T1000 (cell line): ENCODE data around the gene SNAPC2.

Source experiments
- DNase-seq: peaks from one replicate; lab custom pipeline; 2025; ENCODE audit warnings: mixed read lengths; lab: John Stamatoyannopoulos, UW

The SNAPC2 gene, protein sequence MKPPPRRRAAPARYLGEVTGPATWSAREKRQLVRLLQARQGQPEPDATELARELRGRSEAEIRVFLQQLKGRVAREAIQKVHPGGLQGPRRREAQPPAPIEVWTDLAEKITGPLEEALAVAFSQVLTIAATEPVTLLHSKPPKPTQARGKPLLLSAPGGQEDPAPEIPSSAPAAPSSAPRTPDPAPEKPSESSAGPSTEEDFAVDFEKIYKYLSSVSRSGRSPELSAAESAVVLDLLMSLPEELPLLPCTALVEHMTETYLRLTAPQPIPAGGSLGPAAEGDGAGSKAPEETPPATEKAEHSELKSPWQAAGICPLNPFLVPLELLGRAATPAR

DNA sequence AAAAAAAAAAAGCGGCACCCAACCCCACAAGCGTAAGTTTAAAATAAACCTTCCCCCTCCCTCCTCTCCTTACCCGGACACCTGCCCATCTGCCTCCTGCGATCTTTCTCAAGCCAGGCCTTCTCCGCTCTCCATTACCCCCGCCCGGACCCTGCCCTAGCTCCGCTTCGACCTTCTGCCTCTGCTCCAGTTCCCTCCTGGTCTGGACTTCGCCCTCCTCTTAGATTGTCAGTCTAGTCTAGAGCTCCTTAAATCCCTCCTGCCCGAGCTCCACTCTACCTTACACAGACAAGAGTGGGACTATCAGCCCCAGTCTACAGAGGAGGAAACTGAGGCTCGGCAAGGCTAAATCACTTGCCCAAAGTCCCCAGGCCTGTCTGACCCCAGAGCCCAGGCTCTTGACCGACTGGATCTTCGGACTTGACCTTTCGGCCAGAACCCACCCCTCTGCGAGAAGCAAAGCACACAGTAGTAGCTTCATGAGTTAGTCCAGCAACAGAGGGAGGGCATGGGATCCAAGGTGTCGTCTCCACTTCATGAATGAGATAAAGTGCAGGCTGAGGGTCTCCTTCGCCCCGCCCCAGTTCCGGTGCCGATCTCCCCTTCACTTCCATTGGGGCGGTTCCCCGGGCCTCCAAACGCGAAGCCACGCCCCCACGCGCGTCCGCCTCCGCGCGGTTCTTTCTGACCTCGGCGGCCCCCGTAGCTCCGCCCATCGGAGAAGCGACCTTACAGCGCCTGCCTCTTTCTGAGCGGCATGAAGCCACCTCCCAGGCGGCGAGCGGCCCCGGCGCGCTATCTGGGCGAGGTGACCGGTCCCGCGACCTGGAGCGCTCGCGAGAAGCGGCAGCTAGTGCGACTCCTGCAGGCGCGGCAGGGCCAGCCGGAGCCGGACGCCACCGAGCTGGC is at the start of gene SNAPC2:
Gene SNAPC2, plus strand, starts transcription at position 729 of the 909 bp plus-strand sequence. Its CDS starts 29 bp downstream, at position 758.
- peak; percentile 95 for DNase-seq

GRCh38 chr19:7870571-7871436 is 49.3 kb upstream of the SNAPC2 start:
- DNase-seq: peak; percentile 84

- peak; percentile 91 for DNase-seq
These were observed 48.5 kb upstream of the SNAPC2 start for GRCh38 chr19:7871437-7872305.

- DNase-seq: no peak
These were observed 47.6 kb upstream of the SNAPC2 start for GRCh38 chr19:7872306-7873204.

- DNase-seq: no peak
These were observed 46.6 kb upstream of the SNAPC2 start for GRCh38 chr19:7873304-7874075.

GRCh38 chr19:7874076-7874896 is 45.9 kb upstream of the SNAPC2 start, which contains the start of gene PRR36:
Gene PRR36, minus strand, starts transcription at chr19:7874390. Its CDS starts 701 bp downstream, at chr19:7873689.
- DNase-seq: no peak

- no peak for DNase-seq
These were observed 45.3 kb upstream of the SNAPC2 start for GRCh38 chr19:7874897-7875273.

GRCh38 chr19:7877249-7877836 is 42.8 kb upstream of the SNAPC2 start:
- DNase-seq: no peak

DNA sequence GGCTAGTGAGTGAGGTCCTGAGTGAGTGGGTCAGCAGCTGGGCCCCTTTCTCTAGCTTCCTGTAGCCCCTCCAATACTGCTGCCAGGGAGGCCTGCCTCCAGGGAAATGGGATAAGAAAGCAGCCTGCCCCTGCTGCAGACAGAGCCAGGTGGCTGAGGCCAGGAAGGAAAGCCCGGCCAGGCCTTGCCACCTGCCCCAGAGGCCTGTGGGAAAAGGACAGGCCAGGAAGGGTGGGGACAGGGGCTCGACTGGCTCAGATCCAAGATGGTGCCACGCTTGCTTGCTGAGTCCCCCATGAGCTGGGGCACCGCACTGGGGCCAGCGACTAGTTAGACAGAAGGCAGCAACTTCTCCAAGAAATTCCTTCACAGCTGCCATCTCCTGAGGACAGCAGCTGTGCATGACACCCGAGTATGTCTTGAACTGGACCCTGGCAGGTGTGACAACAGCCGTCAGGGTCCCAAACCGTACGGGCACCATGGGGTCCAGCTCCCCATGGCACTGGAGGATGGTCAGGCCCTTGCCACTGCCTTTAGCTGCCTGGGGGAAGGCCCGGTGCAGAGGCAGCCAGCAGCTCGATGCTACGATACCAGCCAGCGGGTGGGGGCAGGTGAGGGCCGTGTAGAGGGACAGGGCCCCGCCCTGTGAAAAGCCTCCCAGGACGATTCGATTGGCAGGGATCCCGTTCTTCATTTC is 40.9 kb upstream of the SNAPC2 start:
- DNase-seq: no peak

GRCh38 chr19:7879836-7880235 is 40.3 kb upstream of the SNAPC2 start:
- DNase-seq: no peak

DNA sequence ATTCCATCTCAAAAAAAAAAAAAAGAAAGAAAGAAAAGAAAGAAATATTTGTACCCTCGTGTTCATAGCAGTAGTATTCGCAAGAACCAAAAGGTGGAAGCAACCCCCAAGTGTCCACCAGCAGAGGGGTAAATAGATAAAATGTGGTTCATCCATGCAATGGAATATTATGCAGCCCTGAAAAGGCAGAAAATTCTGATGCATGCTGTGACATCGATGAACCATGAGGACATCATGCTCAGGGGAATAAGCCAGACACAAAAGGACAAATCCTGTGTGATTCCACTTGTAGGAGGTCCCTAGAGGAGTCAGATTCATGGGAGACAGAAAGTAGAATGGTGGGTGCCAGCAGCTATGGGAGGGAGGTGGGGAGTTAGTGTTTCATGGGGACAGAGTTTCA is 38.2 kb upstream of the SNAPC2 start:
- no peak for DNase-seq

GRCh38 chr19:7883105-7883504 is 37.0 kb upstream of the SNAPC2 start:
- DNase-seq: no peak

DNA sequence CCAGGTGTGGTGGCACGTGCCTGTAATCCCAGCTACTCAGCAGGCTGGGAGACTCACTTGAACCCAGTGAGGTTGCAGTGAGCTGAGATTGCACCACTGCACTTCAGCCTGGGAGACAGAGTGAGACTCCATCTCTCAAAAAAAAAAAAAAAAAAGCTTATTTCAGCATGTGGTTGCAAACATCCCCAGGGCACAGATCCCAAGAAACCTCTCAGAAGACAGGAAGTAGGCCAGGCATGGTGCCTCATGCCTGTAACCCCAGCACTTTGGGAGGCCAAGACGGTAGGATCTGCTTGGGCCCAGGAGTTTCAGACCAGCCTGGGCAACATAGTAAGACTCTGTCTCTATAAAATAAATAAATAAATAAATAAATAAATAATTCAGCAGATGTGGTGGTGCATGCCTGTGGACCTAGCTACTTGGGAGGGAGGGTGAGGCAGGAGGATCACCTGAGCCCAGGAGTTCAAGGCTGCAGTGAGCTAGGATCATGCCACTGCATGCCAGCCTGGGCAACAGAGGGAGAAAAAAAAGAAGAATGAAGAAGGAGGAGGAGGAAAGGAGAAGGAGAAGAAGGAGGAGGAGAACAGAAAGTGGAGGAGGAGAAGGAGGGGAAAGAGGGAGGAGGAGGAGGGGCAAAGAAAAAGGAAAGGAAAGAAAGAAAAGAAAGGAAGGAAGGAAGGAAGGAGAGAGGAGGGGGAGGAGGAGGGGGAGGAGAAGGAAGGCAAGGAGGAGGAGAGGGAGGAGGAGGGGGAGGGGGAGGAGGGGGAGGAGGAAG is 36.2 kb upstream of the SNAPC2 start:
- DNase-seq: no peak

- DNase-seq: no peak
These were observed 34.3 kb upstream of the SNAPC2 start for GRCh38 chr19:7885818-7886217.

DNA sequence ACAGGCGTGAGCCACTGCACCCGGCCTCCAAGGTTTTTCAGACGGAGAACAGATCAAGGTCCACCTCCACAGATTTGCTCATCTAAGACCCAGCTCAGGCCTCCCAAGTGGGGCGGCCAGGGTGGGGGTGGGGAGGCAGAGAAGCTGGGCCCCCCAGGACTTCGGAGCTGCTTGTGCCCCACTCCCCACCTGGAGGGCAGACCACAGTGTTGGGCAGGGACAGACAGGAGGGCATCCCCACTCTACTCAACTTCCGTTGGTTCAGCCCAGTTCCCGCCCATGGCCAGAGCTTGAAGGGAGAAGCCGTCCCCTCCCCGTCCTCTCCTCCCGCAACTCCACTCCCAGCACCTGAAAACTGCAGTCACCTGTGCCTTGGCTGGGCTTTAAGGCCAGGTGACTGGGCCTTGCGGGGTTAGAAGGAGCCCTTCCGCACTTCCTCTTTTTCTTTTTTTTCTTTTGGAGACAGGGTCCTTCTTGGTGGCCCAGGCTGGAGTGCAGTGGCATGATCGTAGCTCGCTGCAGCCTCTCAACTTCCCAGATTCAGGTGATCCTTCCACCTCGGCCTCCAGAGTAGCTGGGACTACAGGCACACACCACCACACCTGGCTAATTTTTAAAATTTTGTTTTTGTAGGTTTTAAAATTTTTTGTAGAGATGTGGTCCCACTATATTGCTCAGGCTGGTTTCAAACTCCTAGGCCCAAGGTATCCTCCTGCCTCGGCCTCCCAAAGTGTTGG is 32.6 kb upstream of the SNAPC2 start:
- DNase-seq: no peak
